ENCODE results near the gene PPP2R1A.

Gene PPP2R1A

GRCh38 chr19:52212572-52213255 lies 22.9 kb downstream of the PPP2R1A start:
- Histone ChIP-seq H2AFZ (ENCODE audit: low read depth, low read length) (no peak overlapping the region), H3K9me3 (ENCODE audit: low read length) (peaks cover 13% of the 10 kb centered on the region), H3K4me3 (ENCODE audit: low read length) (no peak overlapping the region), H3K27me3 (ENCODE audit: insufficient read depth, low read length) (no peaks in the 10 kb centered on the region), H3K36me3 (ENCODE audit: insufficient read depth, low read length) (peaks cover 89% of the 10 kb centered on the region), H3K4me1 (ENCODE audit: insufficient read depth, low read length) (no peaks in the 10 kb centered on the region)

DNA sequence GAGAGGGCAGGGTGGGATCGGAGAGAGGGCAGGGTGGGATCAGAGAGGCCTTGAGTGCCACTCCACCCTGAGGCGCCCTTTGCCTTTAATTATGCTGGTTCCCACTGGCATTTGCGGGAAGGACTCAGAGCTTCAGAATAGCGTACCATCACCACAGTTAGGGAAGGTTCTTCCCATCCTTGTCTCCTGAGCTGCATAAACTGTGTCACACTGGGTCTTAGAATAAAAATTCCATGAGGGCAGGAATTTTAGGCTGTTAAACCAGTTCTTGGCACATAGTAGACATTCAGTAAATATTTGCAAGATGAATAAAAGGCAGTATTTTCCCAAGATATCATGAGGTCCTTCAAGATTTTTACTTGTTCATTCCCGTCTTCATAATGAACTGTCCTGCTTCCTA lies 24.4 kb downstream of the PPP2R1A start:
- Histone ChIP-seq H2AFZ (ENCODE audit: low read depth, low read length) (no peak overlapping the region), H3K27me3 (ENCODE audit: insufficient read depth, low read length) (no peaks in the 10 kb centered on the region), H3K9me3 (ENCODE audit: low read length) (peaks cover 10% of the 10 kb centered on the region), H3K36me3 (ENCODE audit: insufficient read depth, low read length) (peaks cover 92% of the 10 kb centered on the region), H3K4me3 (ENCODE audit: low read length) (no peak overlapping the region), H3K4me1 (ENCODE audit: insufficient read depth, low read length) (no peaks in the 10 kb centered on the region)

DNA sequence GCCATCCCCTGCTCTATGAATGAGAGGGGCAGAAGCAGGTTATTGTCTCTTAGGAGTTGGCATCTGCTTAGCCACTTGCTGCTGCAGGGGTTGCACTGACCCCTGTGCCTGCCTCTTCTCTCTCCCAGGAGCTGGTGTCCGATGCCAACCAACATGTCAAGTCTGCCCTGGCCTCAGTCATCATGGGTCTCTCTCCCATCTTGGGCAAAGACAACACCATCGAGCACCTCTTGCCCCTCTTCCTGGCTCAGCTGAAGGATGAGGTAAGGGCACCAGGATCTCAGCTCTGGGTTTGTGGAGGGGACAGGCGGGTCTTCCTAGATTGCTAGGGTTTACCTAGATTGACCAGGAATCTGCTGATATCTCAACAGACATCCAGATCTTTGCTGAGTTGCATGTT lies 26.5 kb downstream of the PPP2R1A start:
- Histone ChIP-seq H2AFZ (ENCODE audit: low read depth, low read length) (no peak overlapping the region), H3K4me3 (ENCODE audit: low read length) (no peak overlapping the region), H3K36me3 (ENCODE audit: insufficient read depth, low read length) (peaks cover 95% of the 10 kb centered on the region), H3K4me1 (ENCODE audit: insufficient read depth, low read length) (no peaks in the 10 kb centered on the region), H3K27me3 (ENCODE audit: insufficient read depth, low read length) (no peaks in the 10 kb centered on the region), H3K9me3 (ENCODE audit: low read length) (peaks cover 10% of the 10 kb centered on the region)

DNA sequence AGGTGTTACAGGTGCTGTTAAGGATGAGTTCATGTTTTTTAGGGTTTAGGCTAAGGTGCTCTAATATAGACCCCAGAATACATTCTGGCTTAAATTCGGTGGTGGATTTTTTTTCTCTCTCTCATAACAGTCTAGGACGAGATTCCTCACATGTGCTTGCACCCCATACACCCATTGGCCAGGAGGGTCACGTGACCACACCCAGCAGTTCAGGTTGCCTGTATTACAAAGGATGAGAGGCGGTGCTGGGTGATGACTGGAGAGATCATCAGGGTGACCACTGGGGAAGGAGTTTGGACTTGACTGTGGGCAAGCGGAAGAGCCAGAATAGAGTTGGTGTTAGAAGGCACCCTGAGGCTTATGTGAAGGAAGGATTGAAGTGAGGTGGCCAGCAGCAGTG lies 27.7 kb downstream of the PPP2R1A start:
- Histone ChIP-seq H3K4me3 (ENCODE audit: low read length) (no peak overlapping the region), H2AFZ (ENCODE audit: low read depth, low read length) (no peak overlapping the region), H3K27me3 (ENCODE audit: insufficient read depth, low read length) (no peaks in the 10 kb centered on the region), H3K9me3 (ENCODE audit: low read length) (peaks cover 13% of the 10 kb centered on the region), H3K36me3 (ENCODE audit: insufficient read depth, low read length) (peaks cover 95% of the 10 kb centered on the region), H3K4me1 (ENCODE audit: insufficient read depth, low read length) (no peaks in the 10 kb centered on the region)

GRCh38 chr19:52219611-52220010 lies 29.8 kb downstream of the PPP2R1A start:
- Histone ChIP-seq H2AFZ (ENCODE audit: low read depth, low read length) (no peak overlapping the region), H3K36me3 (ENCODE audit: insufficient read depth, low read length) (peaks cover 94% of the 10 kb centered on the region), H3K4me1 (ENCODE audit: insufficient read depth, low read length) (no peaks in the 10 kb centered on the region), H3K9me3 (ENCODE audit: low read length) (peaks cover 10% of the 10 kb centered on the region), H3K4me3 (ENCODE audit: low read length) (no peak overlapping the region), H3K27me3 (ENCODE audit: insufficient read depth, low read length) (no peaks in the 10 kb centered on the region)

GRCh38 chr19:52221031-52221430 lies 31.2 kb downstream of the PPP2R1A start:
- Histone ChIP-seq H3K4me1 (ENCODE audit: insufficient read depth, low read length) (no peaks in the 10 kb centered on the region), H2AFZ (ENCODE audit: low read depth, low read length) (no peak overlapping the region), H3K9me3 (ENCODE audit: low read length) (peaks cover 8% of the 10 kb centered on the region), H3K27me3 (ENCODE audit: insufficient read depth, low read length) (no peaks in the 10 kb centered on the region), H3K4me3 (ENCODE audit: low read length) (no peak overlapping the region), H3K36me3 (ENCODE audit: insufficient read depth, low read length) (peaks cover 95% of the 10 kb centered on the region)

- Histone ChIP-seq H3K4me1 (ENCODE audit: insufficient read depth, low read length) (no peaks in the 10 kb centered on the region), H3K4me3 (ENCODE audit: low read length) (no peak overlapping the region), H3K36me3 (ENCODE audit: insufficient read depth, low read length) (peaks cover 97% of the 10 kb centered on the region), H2AFZ (ENCODE audit: low read depth, low read length) (no peak overlapping the region), H3K9me3 (ENCODE audit: low read length) (peaks cover 8% of the 10 kb centered on the region), H3K27me3 (ENCODE audit: insufficient read depth, low read length) (no peaks in the 10 kb centered on the region)
Measured at GRCh38 chr19:52221831-52222375, 32.1 kb downstream of the PPP2R1A start.

GRCh38 chr19:52224211-52224610 lies 34.4 kb downstream of the PPP2R1A start:
- Histone ChIP-seq H3K4me1 (ENCODE audit: insufficient read depth, low read length) (no peaks in the 10 kb centered on the region), H3K4me3 (ENCODE audit: low read length) (no peak overlapping the region), H2AFZ (ENCODE audit: low read depth, low read length) (no peak overlapping the region), H3K36me3 (ENCODE audit: insufficient read depth, low read length) (peaks cover 92% of the 10 kb centered on the region), H3K9me3 (ENCODE audit: low read length) (peaks cover 6% of the 10 kb centered on the region), H3K27me3 (ENCODE audit: insufficient read depth, low read length) (no peaks in the 10 kb centered on the region)

DNA sequence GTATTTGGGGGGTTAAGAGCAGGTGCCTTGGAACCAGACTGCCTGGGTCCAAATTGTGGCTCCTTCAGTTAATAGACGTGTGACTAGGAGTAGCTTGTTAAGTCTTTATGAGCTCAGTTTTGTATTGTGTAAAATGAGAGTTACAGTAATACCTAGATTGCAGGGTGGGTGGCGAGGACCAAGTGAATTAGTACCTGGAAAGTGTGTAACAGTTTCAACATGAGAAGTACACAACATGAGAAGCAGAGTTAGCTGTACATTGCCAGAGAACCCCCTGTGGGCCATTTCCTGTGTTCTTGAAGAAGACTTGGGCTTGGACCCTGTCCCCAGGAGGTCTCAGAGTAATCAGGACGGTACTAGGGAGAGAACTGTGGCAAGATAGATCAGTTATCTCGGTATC lies 36.8 kb downstream of the PPP2R1A start:
- H3K36me3 ChIP-seq (ENCODE audit: insufficient read depth, low read length) = peaks cover 75% of the 10 kb centered on the region
- H3K27me3 ChIP-seq (ENCODE audit: insufficient read depth, low read length) = no peaks in the 10 kb centered on the region

GRCh38 chr19:52227196-52227940 lies 37.5 kb downstream of the PPP2R1A start:
- H3K27me3 ChIP-seq (ENCODE audit: insufficient read depth, low read length) = no peaks in the 10 kb centered on the region
- H3K4me1 ChIP-seq (ENCODE audit: insufficient read depth, low read length) = no peaks in the 10 kb centered on the region
- H3K4me3 ChIP-seq (ENCODE audit: low read length) = no peak overlapping the region
- peaks cover 67% of the 10 kb centered on the region for H3K36me3 ChIP-seq (ENCODE audit: insufficient read depth, low read length)
- peaks cover 3% of the 10 kb centered on the region for H3K9me3 ChIP-seq (ENCODE audit: low read length)
- H2AFZ ChIP-seq (ENCODE audit: low read depth, low read length) = no peak overlapping the region

More for the DNA sequence above, 36.8 kb downstream of the PPP2R1A start:
- Histone ChIP-seq H3K4me3 (ENCODE audit: low read length) (no peak overlapping the region), H3K9me3 (ENCODE audit: low read length) (peaks cover 6% of the 10 kb centered on the region), H2AFZ (ENCODE audit: low read depth, low read length) (no peak overlapping the region), H3K4me1 (ENCODE audit: insufficient read depth, low read length) (no peaks in the 10 kb centered on the region)

DNA sequence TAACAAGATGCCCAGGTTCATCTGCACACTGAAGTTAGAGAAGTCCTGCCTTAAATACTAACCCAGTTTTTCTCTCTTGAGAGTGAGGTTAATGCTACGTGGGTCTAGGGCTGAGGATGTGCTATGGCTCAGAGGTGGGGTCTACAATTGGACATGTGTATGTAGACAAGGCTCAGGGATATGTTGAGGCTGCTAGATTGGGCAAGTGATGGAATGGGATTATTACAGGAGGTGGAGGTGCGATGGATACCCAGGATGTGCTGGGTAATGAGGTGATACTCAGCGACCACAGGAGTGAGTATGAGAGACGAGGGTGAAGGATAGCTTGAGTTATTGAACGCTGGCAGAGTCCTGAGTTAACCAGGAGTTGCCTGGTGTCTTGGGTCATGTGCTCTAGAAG lies 38.1 kb downstream of the PPP2R1A start:
- peaks cover 3% of the 10 kb centered on the region for H3K9me3 ChIP-seq (ENCODE audit: low read length)
- no peak overlapping the region for H3K4me3 ChIP-seq (ENCODE audit: low read length)
- H2AFZ ChIP-seq (ENCODE audit: low read depth, low read length) = no peak overlapping the region
- no peaks in the 10 kb centered on the region for H3K4me1 ChIP-seq (ENCODE audit: insufficient read depth, low read length)
- H3K27me3 ChIP-seq (ENCODE audit: insufficient read depth, low read length) = no peaks in the 10 kb centered on the region
- peaks cover 63% of the 10 kb centered on the region for H3K36me3 ChIP-seq (ENCODE audit: insufficient read depth, low read length)

DNA sequence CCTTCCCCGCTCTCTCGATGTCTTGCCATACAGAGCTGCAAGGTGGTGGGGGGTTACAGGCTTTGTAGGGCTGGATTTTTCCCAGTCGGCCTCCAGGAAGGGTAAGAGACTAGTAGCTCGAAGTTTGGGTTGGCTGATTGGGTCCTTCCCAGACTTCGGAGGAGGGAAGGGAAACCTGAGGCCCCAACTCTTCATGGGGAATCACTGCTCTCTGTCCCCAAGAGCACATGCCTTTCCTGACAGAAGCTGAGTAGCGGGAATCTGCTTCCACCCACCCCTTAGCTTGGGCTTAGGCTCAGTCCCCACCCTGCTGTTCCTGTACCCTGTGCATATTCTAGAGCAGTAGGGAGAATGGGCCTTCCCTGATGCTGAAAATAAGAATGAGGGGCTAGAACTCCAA lies 39.7 kb downstream of the PPP2R1A start:
- Histone ChIP-seq H3K4me3 (ENCODE audit: low read length) (no peak overlapping the region), H3K36me3 (ENCODE audit: insufficient read depth, low read length) (peaks cover 47% of the 10 kb centered on the region), H3K9me3 (ENCODE audit: low read length) (no peaks in the 10 kb centered on the region), H3K27me3 (ENCODE audit: insufficient read depth, low read length) (no peaks in the 10 kb centered on the region), H2AFZ (ENCODE audit: low read depth, low read length) (no peak overlapping the region), H3K4me1 (ENCODE audit: insufficient read depth, low read length) (no peaks in the 10 kb centered on the region)

DNA sequence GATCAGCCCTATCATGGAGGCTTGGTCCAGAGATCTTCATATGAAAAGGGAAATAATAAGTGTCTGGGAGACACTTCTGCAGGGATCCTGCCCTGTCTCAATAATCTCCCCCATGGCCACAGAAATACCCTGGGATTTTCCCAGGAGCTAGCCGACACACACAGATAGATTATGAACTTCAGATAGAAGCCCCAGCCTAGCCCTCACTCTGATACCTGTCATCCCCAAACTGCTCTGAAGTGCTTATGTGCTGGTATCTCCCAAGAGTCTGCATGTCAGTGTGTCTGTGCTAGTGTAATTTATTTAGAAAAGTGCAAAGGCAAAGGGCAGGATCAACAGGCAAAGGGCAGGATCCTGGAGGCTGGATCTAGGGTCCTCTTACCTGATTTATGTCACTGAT lies 40.8 kb downstream of the PPP2R1A start:
- Histone ChIP-seq H2AFZ (ENCODE audit: low read depth, low read length) (no peak overlapping the region), H3K4me3 (ENCODE audit: low read length) (no peak overlapping the region), H3K9me3 (ENCODE audit: low read length) (no peaks in the 10 kb centered on the region), H3K4me1 (ENCODE audit: insufficient read depth, low read length) (no peaks in the 10 kb centered on the region), H3K36me3 (ENCODE audit: insufficient read depth, low read length) (peaks cover 36% of the 10 kb centered on the region), H3K27me3 (ENCODE audit: insufficient read depth, low read length) (no peaks in the 10 kb centered on the region)

All from neuron (in vitro differentiated cells).